ENCODE data around the gene AK8. TPM values are rescaled to one million over a fixed set of nuclear protein-coding genes. Genes with fewer than 3 reads are reported as not detected.
"Not testable (repeated sequence)": the region's sequence is repeated elsewhere in the genome, so short reads cannot be mapped to it uniquely, and the experiment has no call there.

Gene AK8
- total RNA-seq, 1 donor from 2014 or later, result 0.22 TPM

DNA sequence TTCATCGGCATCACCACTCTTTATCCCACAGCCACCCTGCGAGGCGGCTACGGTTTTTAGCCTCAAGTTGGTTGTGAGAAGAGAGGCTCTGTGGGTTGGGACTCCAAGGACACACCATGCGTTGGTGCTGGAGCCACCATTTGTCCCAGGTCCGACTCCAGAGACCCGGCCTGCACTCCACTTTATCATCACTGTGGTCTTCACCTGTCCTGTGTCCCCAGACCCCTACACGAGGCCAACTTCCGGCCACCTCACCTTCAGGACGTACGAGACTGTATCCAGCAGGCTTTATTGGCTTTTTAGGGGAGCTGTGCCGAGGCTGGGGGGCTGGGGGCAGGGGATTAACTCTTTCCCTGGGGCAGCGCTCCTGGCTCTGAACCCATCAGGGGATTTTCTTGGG lies 152.8 kb downstream of the AK8 start:
- DNase-seq (ENCODE audit: low spot score), result no peak
- Mint-ChIP-seq H3K4me3 (ENCODE audit: unreplicated experiment) (no peak overlapping the region), H3K27me3 (ENCODE audit: low read depth) (peaks cover 20% of the 10 kb centered on the region), H3K36me3 (ENCODE audit: low read depth) (no peaks in the 10 kb centered on the region), H3K9me3 (ENCODE audit: low read depth) (no peaks in the 10 kb centered on the region), H3K4me1 (ENCODE audit: low read depth) (no peaks in the 10 kb centered on the region), H3K27ac (ENCODE audit: unreplicated experiment) (no peak overlapping the region)
- TF ChIP-seq, protein P1, sequence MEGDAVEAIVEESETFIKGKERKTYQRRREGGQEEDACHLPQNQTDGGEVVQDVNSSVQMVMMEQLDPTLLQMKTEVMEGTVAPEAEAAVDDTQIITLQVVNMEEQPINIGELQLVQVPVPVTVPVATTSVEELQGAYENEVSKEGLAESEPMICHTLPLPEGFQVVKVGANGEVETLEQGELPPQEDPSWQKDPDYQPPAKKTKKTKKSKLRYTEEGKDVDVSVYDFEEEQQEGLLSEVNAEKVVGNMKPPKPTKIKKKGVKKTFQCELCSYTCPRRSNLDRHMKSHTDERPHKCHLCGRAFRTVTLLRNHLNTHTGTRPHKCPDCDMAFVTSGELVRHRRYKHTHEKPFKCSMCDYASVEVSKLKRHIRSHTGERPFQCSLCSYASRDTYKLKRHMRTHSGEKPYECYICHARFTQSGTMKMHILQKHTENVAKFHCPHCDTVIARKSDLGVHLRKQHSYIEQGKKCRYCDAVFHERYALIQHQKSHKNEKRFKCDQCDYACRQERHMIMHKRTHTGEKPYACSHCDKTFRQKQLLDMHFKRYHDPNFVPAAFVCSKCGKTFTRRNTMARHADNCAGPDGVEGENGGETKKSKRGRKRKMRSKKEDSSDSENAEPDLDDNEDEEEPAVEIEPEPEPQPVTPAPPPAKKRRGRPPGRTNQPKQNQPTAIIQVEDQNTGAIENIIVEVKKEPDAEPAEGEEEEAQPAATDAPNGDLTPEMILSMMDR (IDR thresholded peaks at IDR 0.05), result no peak

DNA sequence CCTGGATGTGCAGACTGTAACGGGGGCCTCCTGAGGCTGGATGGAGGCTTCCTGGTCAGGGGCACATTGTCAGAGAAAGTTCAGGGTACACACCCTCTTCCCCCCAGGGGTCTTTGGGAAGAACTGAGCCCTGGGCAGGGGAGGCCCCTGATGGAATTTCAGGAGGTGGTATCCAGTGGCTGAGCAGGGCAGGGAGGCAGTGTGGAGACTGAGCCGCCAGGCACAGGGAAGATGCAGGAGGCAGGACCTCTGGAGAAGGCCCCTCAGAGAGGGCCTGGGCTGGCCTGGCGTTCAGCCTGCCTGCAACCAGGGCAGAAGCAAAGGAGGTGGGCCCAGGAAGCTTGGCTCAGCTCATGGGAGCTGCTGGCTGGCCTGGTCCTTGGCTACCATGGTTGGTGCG lies 154.3 kb downstream of the AK8 start:
- TF ChIP-seq, protein P1 (IDR thresholded peaks at IDR 0.05), result no peak
- no peak overlapping the region for H3K4me3 Mint-ChIP-seq (ENCODE audit: unreplicated experiment)
- no peaks in the 10 kb centered on the region for H3K9me3 Mint-ChIP-seq (ENCODE audit: low read depth)
- H3K27ac Mint-ChIP-seq (ENCODE audit: unreplicated experiment), result no peak overlapping the region
- no peaks in the 10 kb centered on the region for H3K4me1 Mint-ChIP-seq (ENCODE audit: low read depth)
- DNase-seq (ENCODE audit: low spot score), result no peak
- H3K36me3 Mint-ChIP-seq (ENCODE audit: low read depth), result no peaks in the 10 kb centered on the region
- peaks cover 21% of the 10 kb centered on the region for H3K27me3 Mint-ChIP-seq (ENCODE audit: low read depth)

DNA sequence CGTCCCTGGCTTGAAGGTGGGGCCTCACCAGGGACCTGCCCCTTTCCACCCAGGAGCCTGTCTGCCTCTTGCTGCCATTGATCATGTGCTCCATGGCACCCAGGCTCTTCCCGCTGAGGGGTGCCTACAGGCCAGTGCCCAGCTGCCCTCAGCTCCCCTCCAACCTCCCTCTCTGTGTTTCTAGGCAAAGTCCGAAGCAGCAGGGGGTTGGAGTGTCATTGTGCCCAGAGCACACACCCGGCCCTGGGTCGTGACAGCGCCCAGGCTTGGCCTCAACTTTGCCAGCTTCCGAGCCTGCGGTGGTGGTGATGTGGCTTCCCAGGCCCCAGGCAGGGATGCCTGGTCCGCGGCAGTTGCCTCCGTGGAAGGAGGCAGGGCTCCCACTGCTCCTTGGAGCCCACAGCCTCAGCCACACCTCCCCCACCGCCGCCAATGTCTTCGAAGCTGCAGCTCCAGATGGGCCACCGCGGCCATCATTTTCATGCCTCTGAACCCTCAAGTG lies 155.5 kb downstream of the AK8 start:
- H3K36me3 Mint-ChIP-seq (ENCODE audit: low read depth), result no peaks in the 10 kb centered on the region
- no peak for DNase-seq (ENCODE audit: low spot score)
- H3K9me3 Mint-ChIP-seq (ENCODE audit: low read depth), result no peaks in the 10 kb centered on the region
- H3K27ac Mint-ChIP-seq (ENCODE audit: unreplicated experiment), result no peak overlapping the region
- peaks cover 28% of the 10 kb centered on the region for H3K27me3 Mint-ChIP-seq (ENCODE audit: low read depth)
- no peak overlapping the region for H3K4me3 Mint-ChIP-seq (ENCODE audit: unreplicated experiment)
- TF ChIP-seq, protein P1 (IDR thresholded peaks at IDR 0.05), result no peak
- H3K4me1 Mint-ChIP-seq (ENCODE audit: low read depth), result no peaks in the 10 kb centered on the region

DNA sequence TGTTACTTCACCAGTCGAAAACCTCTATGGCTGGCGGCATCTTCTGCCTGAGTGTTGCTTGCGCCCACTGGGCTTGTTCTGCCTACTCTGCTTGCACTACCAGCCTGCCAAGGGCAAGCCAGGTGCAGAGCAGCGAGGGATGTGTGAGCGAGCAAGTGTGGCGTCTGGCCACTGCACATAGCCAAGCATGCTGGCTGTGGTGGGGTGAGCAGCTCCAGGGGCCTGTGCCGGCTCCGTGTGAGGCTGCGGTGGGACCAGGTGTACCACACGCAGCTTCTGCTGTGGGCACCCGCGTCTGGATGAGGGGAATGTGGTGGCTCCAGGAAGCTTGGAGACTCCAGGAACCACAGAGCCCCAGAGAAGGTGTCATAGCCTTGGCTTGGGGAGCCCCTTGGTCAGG lies 156.4 kb downstream of the AK8 start:
- H3K9me3 Mint-ChIP-seq (ENCODE audit: low read depth), result no peaks in the 10 kb centered on the region
- no peak for DNase-seq (ENCODE audit: low spot score)
- no peak overlapping the region for H3K4me3 Mint-ChIP-seq (ENCODE audit: unreplicated experiment)
- TF ChIP-seq, protein P1 (IDR thresholded peaks at IDR 0.05), result no peak
- H3K4me1 Mint-ChIP-seq (ENCODE audit: low read depth), result no peaks in the 10 kb centered on the region
- H3K27ac Mint-ChIP-seq (ENCODE audit: unreplicated experiment), result no peak overlapping the region
- no peaks in the 10 kb centered on the region for H3K36me3 Mint-ChIP-seq (ENCODE audit: low read depth)
- H3K27me3 Mint-ChIP-seq (ENCODE audit: low read depth), result peaks cover 30% of the 10 kb centered on the region

DNA sequence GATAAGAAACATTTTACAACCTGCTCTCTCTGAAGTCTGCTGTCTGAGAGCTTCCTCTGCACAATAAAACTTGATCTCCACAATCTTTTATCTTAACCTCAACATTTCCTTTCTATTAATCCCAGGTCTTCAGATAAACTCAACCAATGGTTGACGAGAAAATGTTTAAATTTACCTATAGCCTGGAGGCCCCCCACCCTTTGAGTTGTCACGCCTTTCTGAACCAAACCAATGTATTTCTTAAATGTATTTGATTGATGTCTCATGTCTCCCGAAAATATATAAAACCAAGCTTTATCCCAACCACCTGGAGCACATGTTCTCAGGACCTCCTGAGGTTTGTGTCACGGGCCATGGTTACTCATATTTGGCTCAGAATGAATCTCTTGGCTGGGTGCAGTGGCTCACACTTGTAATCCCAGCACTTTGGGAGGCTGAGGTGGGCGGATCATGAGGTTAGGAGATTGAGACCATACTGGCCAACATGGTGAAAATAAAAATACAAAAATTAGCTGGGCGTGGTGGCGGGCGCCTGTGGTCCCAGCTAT lies 159.6 kb downstream of the AK8 start:
- peaks cover 26% of the 10 kb centered on the region for H3K27me3 Mint-ChIP-seq (ENCODE audit: low read depth)
- not testable (repeated sequence) for H3K4me3 Mint-ChIP-seq (ENCODE audit: unreplicated experiment); DNase-seq (ENCODE audit: low spot score); H3K4me1 Mint-ChIP-seq (ENCODE audit: low read depth); H3K9me3 Mint-ChIP-seq (ENCODE audit: low read depth); H3K27ac Mint-ChIP-seq (ENCODE audit: unreplicated experiment); H3K36me3 Mint-ChIP-seq (ENCODE audit: low read depth)

DNA sequence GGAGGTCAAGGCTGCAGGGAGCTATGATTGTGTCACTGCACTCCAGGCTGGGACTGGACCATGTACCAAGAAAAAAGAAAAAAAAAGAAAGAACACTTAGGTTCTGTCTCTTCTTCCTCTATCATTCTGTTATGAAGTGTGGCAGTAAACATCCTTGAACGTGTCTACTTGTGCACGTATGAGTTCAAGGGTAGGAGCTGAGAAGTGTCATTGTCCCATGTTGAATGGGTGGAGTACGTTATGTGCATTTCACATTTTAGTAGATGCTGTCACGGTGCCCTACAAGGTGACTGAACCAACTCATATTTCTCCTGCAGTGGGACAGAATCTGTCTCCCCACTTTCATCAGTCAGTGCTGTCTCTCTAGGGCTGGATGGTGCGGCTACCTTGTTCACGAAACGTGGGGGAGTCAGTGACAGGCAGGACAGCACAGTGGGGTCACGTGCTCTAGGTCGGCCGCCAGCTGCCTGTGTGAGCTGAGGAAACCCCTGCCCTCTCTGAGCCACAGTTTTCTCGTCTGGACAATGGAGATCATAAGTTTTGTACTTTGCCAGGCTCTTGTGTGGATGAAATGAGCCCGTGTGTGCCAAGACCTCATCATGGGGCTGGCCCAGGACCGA lies 160.6 kb downstream of the AK8 start:
- Mint-ChIP-seq H3K36me3 (ENCODE audit: low read depth) (no peaks in the 10 kb centered on the region), H3K4me3 (ENCODE audit: unreplicated experiment) (no peak overlapping the region), H3K4me1 (ENCODE audit: low read depth) (no peaks in the 10 kb centered on the region), H3K27ac (ENCODE audit: unreplicated experiment) (no peak overlapping the region), H3K27me3 (ENCODE audit: low read depth) (peaks cover 23% of the 10 kb centered on the region), H3K9me3 (ENCODE audit: low read depth) (no peaks in the 10 kb centered on the region)
- no peak for DNase-seq (ENCODE audit: low spot score)
- TF ChIP-seq, protein P1 (IDR thresholded peaks at IDR 0.05), result no peak

Data from chondrocyte (in vitro differentiated cells).